H9 (cell line): ENCODE data around the gene PAGE2B. TPM values are rescaled to one million over a fixed set of nuclear protein-coding genes. Genes with fewer than 3 reads are reported as not detected.

Experiments used
- DNase-seq: peaks from one replicate; pipeline ENCODE4 v3.0.0-alpha.2; 2017
- H2AFZ ChIP-seq: one replicate; pipeline ENCODE4 v1.6.1; 2013; ENCODE audit warnings: mild to moderate bottlenecking, low read length, control low read depth, moderate library complexity
- H2AK5ac ChIP-seq: 2 replicates; pipeline ENCODE4 v1.6.1; 2013; ENCODE audit warnings: low read length, control low read depth, mixed read lengths; ENCODE audit not compliant: insufficient read length
- H2BK120ac ChIP-seq: one replicate; pipeline ENCODE4 v1.6.1; 2013; ENCODE audit warnings: low read depth, mild to moderate bottlenecking, low read length, control low read depth, inconsistent platforms; ENCODE audit not compliant: poor library complexity, severe bottlenecking
- H2BK12ac ChIP-seq: 2 replicates; pipeline ENCODE4 v1.6.1; 2013; ENCODE audit warnings: low read length, control low read depth, mixed read lengths, low read depth; ENCODE audit not compliant: insufficient read length
- H2BK15ac ChIP-seq: 2 replicates; pipeline ENCODE4 v1.6.1; 2013; ENCODE audit warnings: low read depth, low read length, control low read depth
- H2BK20ac ChIP-seq: one replicate; pipeline ENCODE4 v1.6.1; 2013; ENCODE audit warnings: low read depth, mild to moderate bottlenecking, low read length, control low read depth, inconsistent platforms; ENCODE audit not compliant: poor library complexity, severe bottlenecking
- H2BK5ac ChIP-seq: 2 replicates; pipeline ENCODE4 v1.6.1; 2013; ENCODE audit warnings: low read length, control low read depth, mixed read lengths; ENCODE audit not compliant: insufficient read length
- H3K14ac ChIP-seq: 2 replicates; pipeline ENCODE4 v1.6.1; 2013; ENCODE audit warnings: low read length, control low read depth; ENCODE audit not compliant: insufficient read depth
- H3K18ac ChIP-seq: 2 replicates; pipeline ENCODE4 v1.6.1; 2013; ENCODE audit warnings: low read depth, mild to moderate bottlenecking, mixed read lengths, low read length, control low read depth; ENCODE audit not compliant: insufficient read length
- H3K23ac ChIP-seq: 2 replicates; pipeline ENCODE4 v1.6.1; 2013; ENCODE audit warnings: low read length, control low read depth, mixed read lengths, low read depth; ENCODE audit not compliant: insufficient read length
- H3K23me2 ChIP-seq: 2 replicates; pipeline ENCODE4 v1.6.1; 2013; ENCODE audit warnings: low read depth, mild to moderate bottlenecking, mixed read lengths, low read length, control low read depth; ENCODE audit not compliant: insufficient read length, poor library complexity, severe bottlenecking
- H3K27ac ChIP-seq: 2 replicates; pipeline ENCODE4 v1.5.1; 2013; ENCODE audit warnings: low read length, control low read depth, mixed read lengths, low read depth; ENCODE audit not compliant: insufficient read length
- H3K27me3 ChIP-seq: 2 replicates; pipeline ENCODE4 v1.6.1; 2013; ENCODE audit warnings: low read length, control low read depth, inconsistent platforms; ENCODE audit not compliant: insufficient read depth
- H3K4ac ChIP-seq: 2 replicates; pipeline ENCODE4 v1.6.1; 2013; ENCODE audit warnings: low read depth, mild to moderate bottlenecking, control low read depth, inconsistent platforms, low read length, moderate library complexity
- H3K4me1 ChIP-seq: 2 replicates; pipeline ENCODE4 v1.6.1; 2013; ENCODE audit warnings: low read length, control low read depth, inconsistent platforms; ENCODE audit not compliant: insufficient read depth
- H3K4me2 ChIP-seq: 2 replicates; pipeline ENCODE4 v1.6.1; 2013; ENCODE audit warnings: low read length, control low read depth, mixed read lengths; ENCODE audit not compliant: insufficient read length, insufficient read depth
- H3K56ac ChIP-seq: 2 replicates; pipeline ENCODE4 v1.6.1; 2013; ENCODE audit warnings: low read depth, mild to moderate bottlenecking, mixed read lengths, low read length, control low read depth; ENCODE audit not compliant: insufficient read length
- H3K79me1 ChIP-seq: 2 replicates; pipeline ENCODE4 v1.6.1; 2013; ENCODE audit warnings: low read depth, mild to moderate bottlenecking, moderate library complexity, low read length, control low read depth, inconsistent platforms; ENCODE audit not compliant: insufficient read depth, poor library complexity, severe bottlenecking
- H3K79me2 ChIP-seq: 2 replicates; pipeline ENCODE4 v1.6.1; 2013; ENCODE audit warnings: low read length, control low read depth, inconsistent platforms; ENCODE audit not compliant: insufficient read depth
- H3K9ac ChIP-seq: 2 replicates; pipeline ENCODE4 v1.6.1; 2013; ENCODE audit warnings: low read length, control low read depth, mixed read lengths; ENCODE audit not compliant: insufficient read length; ENCODE audit errors: extremely low read depth
- H3K9me3 ChIP-seq: one replicate; pipeline ENCODE4 v1.6.1; 2013; ENCODE audit warnings: low read depth, low read length, inconsistent platforms; ENCODE audit not compliant: control insufficient read depth
- H3T11ph ChIP-seq: one replicate; pipeline ENCODE4 v1.6.1; 2013; ENCODE audit warnings: mild to moderate bottlenecking, low read length, control low read depth, inconsistent platforms
- H4K20me1 ChIP-seq: one replicate; pipeline ENCODE4 v1.6.1; 2013; ENCODE audit not compliant: control insufficient read depth, insufficient read length, insufficient read depth
- H4K5ac ChIP-seq: 2 replicates; pipeline ENCODE4 v1.6.1; 2013; ENCODE audit warnings: low read depth, mild to moderate bottlenecking, mixed read lengths, low read length, control low read depth; ENCODE audit not compliant: insufficient read length
- H4K8ac ChIP-seq: replicated peaks from 2 replicates; pipeline ENCODE4 v1.6.1; 2013; ENCODE audit warnings: low read length, control low read depth, mixed read lengths, low read depth; ENCODE audit not compliant: insufficient read length
- H4K91ac ChIP-seq: 2 replicates; pipeline ENCODE4 v1.6.1; 2013; ENCODE audit warnings: low read depth, mild to moderate bottlenecking, moderate library complexity, mixed read lengths, low read length, control low read depth; ENCODE audit not compliant: insufficient read length
- H3K27ac Mint-ChIP-seq, 3 experiments: 2 replicates in 2 of 3; 3 replicates in 1 of 3; pipeline ENCODE4 v1.8.0; 2020 to 2021; ENCODE audit warnings: mixed read lengths in 3 of 3, mild to moderate bottlenecking in 1 of 3, moderate library complexity in 1 of 3
- H3K27me3 Mint-ChIP-seq: 2 replicates; pipeline ENCODE4 v1.8.0; 2021; ENCODE audit warnings: low read depth, mild to moderate bottlenecking, moderate library complexity, mixed read lengths
- H3K36me3 Mint-ChIP-seq, 3 experiments: 2 replicates in 2 of 3; 3 replicates in 1 of 3; pipeline ENCODE4 v1.8.0; 2020 to 2021; ENCODE audit warnings: low read depth in 3 of 3, mixed read lengths in 3 of 3; ENCODE audit not compliant: insufficient read depth in 1 of 3
- H3K4me1 Mint-ChIP-seq, 2 experiments: 2 replicates each; pipeline ENCODE4 v1.8.0; 2020; ENCODE audit warnings: mixed read lengths in 2 of 2
- H3K4me3 Mint-ChIP-seq, 2 experiments: 2 replicates in 1 of 2; 3 replicates in 1 of 2; pipeline ENCODE4 v1.8.0; 2020 to 2021; ENCODE audit warnings: mild to moderate bottlenecking in 2 of 2, mixed read lengths in 2 of 2, moderate library complexity in 1 of 2
- H3K9me3 Mint-ChIP-seq, 2 experiments: 2 replicates in 1 of 2; 3 replicates in 1 of 2; pipeline ENCODE4 v1.8.0; 2020; ENCODE audit warnings: mild to moderate bottlenecking in 2 of 2, mixed read lengths in 2 of 2, moderate library complexity in 1 of 2
- CTCF ChIP-seq: fragments of 200-600 bp; sonication (generic); conservative IDR thresholded peaks from 3 replicates; pipeline ENCODE4 v1.8.0; 2021; ENCODE audit warnings: antibody characterized with exemption, mild to moderate bottlenecking
- WGBS: extraction: QIAGEN DNeasy Blood & Tissue Kit; methylation state at CpG from one replicate; pipeline ENCODE4 v1.1.7; 2013; ENCODE audit warnings: missing lambda C conversion rate, low lambda C conversion rate, mixed read lengths; ENCODE audit not compliant: insufficient read length; ENCODE audit errors: extremely low coverage; 5-methylcytosine and 5-hydroxymethylcytosine counted together
- total RNA-seq: library from RNA; stranded (reverse); gene quantifications from 2 replicates; pipeline ENCODE4 v1.2.1, GENCODE V29; 2021

Gene PAGE2B
- total RNA-seq, 1 experiment from 2014 or later, result not detected

GRCh38 chrX:55072286-55072685 lies 2.5 kb upstream of the PAGE2B start:
- H2BK15ac ChIP-seq, result no peak overlapping the region
- no peak overlapping the region for H3K4me2 ChIP-seq
- H3K9ac ChIP-seq, result no peak overlapping the region
- H3K18ac ChIP-seq, result no peak overlapping the region
- H4K5ac ChIP-seq, result no peak overlapping the region
- peaks cover 25% of the 10 kb centered on the region for H3K9me3 ChIP-seq
- no peaks in the 10 kb centered on the region for H3K79me1 ChIP-seq
- WGBS, result no CpG with 5 or more reads among the region's 3 CpGs
- H2BK5ac ChIP-seq, result no peak overlapping the region
- H3T11ph ChIP-seq, result no peak overlapping the region
- H4K8ac ChIP-seq, result no peak overlapping the region
- no peaks in the 10 kb centered on the region for H3K27me3 ChIP-seq
- no peak overlapping the region for H3K56ac ChIP-seq
- H3K23me2 ChIP-seq, result no peaks in the 10 kb centered on the region
- H3K4me1 Mint-ChIP-seq, result no peaks in the 10 kb centered on the region
- TF ChIP-seq CTCF, result no peak
- H3K27me3 Mint-ChIP-seq, result peaks cover 10% of the 10 kb centered on the region
- no peaks in the 10 kb centered on the region for H4K20me1 ChIP-seq
- no peak overlapping the region for H3K4me3 Mint-ChIP-seq
- DNase-seq, result no peak
- H3K27ac Mint-ChIP-seq, result no peak overlapping the region
- no peak overlapping the region for H2AFZ ChIP-seq
- no peak overlapping the region for H2AK5ac ChIP-seq
- no peak overlapping the region for H2BK120ac ChIP-seq
- peaks cover 0 to 4% (median 0%) of the 10 kb centered on the region in 3 experiments; a peak in 5 of 7 replicates for H3K36me3 Mint-ChIP-seq
- H3K4me1 ChIP-seq, result no peaks in the 10 kb centered on the region
- H3K27ac ChIP-seq, result no peak overlapping the region
- H3K9me3 Mint-ChIP-seq, result peaks cover 84 to 91% of the 10 kb centered on the region in 2 experiments
- no peak overlapping the region for H3K23ac ChIP-seq
- no peak overlapping the region for H2BK20ac ChIP-seq
- H4K91ac ChIP-seq, result no peak overlapping the region
- H2BK12ac ChIP-seq, result no peak overlapping the region
- no peak overlapping the region for H3K14ac ChIP-seq
- H3K79me2 ChIP-seq, result no peaks in the 10 kb centered on the region
- H3K4ac ChIP-seq, result no peak overlapping the region
